A549 (cell line): ENCODE results near the gene CATSPERE. TPM values are rescaled to one million over a fixed set of nuclear protein-coding genes. Genes with fewer than 3 reads are reported as not detected.

Source experiments
- ATAC-seq, 2 experiments: fragments of 200-7000 bp in 1 of 2; fragments of >200 bp in 1 of 2; cut with Nextera tagmentation in 1 of 2; cut with Tn5 transposase in 1 of 2; 3 replicates each; pipeline versions ENCODE4 v1.8.0 to v1.9.1; 2018 to 2020; ENCODE audit warnings: mild to moderate bottlenecking in 1 of 2, moderate library complexity in 1 of 2
- CTCF ChIA-PET: fragments of 300-600 bp; sonication (Branson Sonifier 250); formaldehyde crosslinking; extraction: SDS; loops from one replicate; lab custom pipeline; 2021; ENCODE audit warnings: antibody characterized with exemption, inconsistent platforms; lab: Yijun Ruan, JAX
- POLR2A ChIA-PET: fragments of 350-600 bp; formaldehyde crosslinking; extraction: SDS; loops from one replicate; lab custom pipeline; 2021; ENCODE audit warnings: antibody characterized with exemption, inconsistent platforms; lab: Yijun Ruan, JAX
- DNase-seq, 2 experiments: peaks; one replicate each; pipeline versions ENCODE4 v3.0.0 to v3.0.0-alpha.2; 2011 to 2016; ENCODE audit warnings: low read depth in 1 of 2, low spot score in 1 of 2
- FAIRE-seq: peaks from 2 replicates; lab custom pipeline; 2011; peaks lifted over from hg19 to GRCh38; lab: Jason Lieb, UNC
- H3K27ac ChIP-seq, 2 experiments: fragments of >200 bp; sonication (Bioruptor Twin); formaldehyde crosslinking; 3 replicates each; pipeline ENCODE4 v1.5.1; 2016 to 2017
- H3K4me1 ChIP-seq: fragments of >200 bp; sonication (Bioruptor Twin); formaldehyde crosslinking; 3 replicates; pipeline ENCODE4 v1.6.1; 2016
- H3K4me2 ChIP-seq: fragments of >200 bp; sonication (Bioruptor Twin); formaldehyde crosslinking; 3 replicates; pipeline ENCODE4 v1.6.1; 2016
- H3K4me3 ChIP-seq: fragments of >200 bp; sonication (Bioruptor Twin); formaldehyde crosslinking; 3 replicates; pipeline ENCODE4 v1.5.1; 2016
- H3K9me3 ChIP-seq: fragments of >200 bp; sonication (Bioruptor Twin); formaldehyde crosslinking; 3 replicates; pipeline ENCODE4 v1.6.1; 2016
- BHLHE40 ChIP-seq: IDR thresholded peaks from 2 replicates; pipeline ENCODE4 v1.6.1; 2012; ENCODE audit warnings: low read depth, low read length, inconsistent platforms
- CBX2 ChIP-seq: fragments of 200-600 bp; sonication (generic); IDR thresholded peaks from 2 replicates; pipeline ENCODE4 v1.6.1; 2016; ENCODE audit warnings: low read depth, mild to moderate bottlenecking, borderline replicate concordance
- CBX8 ChIP-seq: fragments of 200-600 bp; sonication (generic); IDR thresholded peaks from 2 replicates; pipeline ENCODE4 v1.6.1; 2016
- EHF ChIP-seq: fragments of 250-450 bp; sonication (Bioruptor Pico); IDR thresholded peaks from 2 replicates; pipeline ENCODE4 v1.5.0; 2020; ENCODE audit warnings: mild to moderate bottlenecking
- EP300 ChIP-seq, 2 experiments: fragments of >200 bp; sonication (Bioruptor Twin); formaldehyde crosslinking; IDR thresholded peaks; 2 replicates in 1 of 2; 3 replicates in 1 of 2; pipeline ENCODE4 v1.6.1; 2016 to 2017
- ESRRA ChIP-seq: fragments of 150-350 bp; IDR thresholded peaks from 2 replicates; pipeline ENCODE4 v1.6.1; 2014; ENCODE audit warnings: mild to moderate bottlenecking, low read length, borderline replicate concordance
- FOSB ChIP-seq: fragments of 250-450 bp; sonication (Bioruptor Pico); IDR thresholded peaks from 2 replicates; pipeline ENCODE4 v1.5.0; 2020; ENCODE audit warnings: mild to moderate bottlenecking, moderate library complexity
- FOSL2 ChIP-seq, 2 experiments: fragments of 450-650 bp in 1 of 2; fragments of >200 bp in 1 of 2; sonication (Bioruptor Twin) in 1 of 2; formaldehyde crosslinking; IDR thresholded peaks; 2 replicates each; pipeline versions ENCODE4 v1.5.0 to v1.6.1; 2016 to 2020; ENCODE audit warnings: mild to moderate bottlenecking in 1 of 2, moderate library complexity in 1 of 2
- FOXS1 ChIP-seq: fragments of 250-450 bp; sonication (Bioruptor Pico); IDR thresholded peaks from 2 replicates; pipeline ENCODE4 v1.5.0; 2020; ENCODE audit warnings: mild to moderate bottlenecking, moderate library complexity
- HOXA7 ChIP-seq: fragments of 250-450 bp; sonication (Bioruptor Pico); IDR thresholded peaks from 2 replicates; pipeline ENCODE4 v1.5.0; 2020; ENCODE audit warnings: mild to moderate bottlenecking, moderate library complexity
- MAFK ChIP-seq: fragments of 450-650 bp; IDR thresholded peaks from 2 replicates; pipeline ENCODE4 v1.6.1; 2014; ENCODE audit not compliant: partially characterized antibody
- NPAS2 ChIP-seq: fragments of 250-450 bp; sonication (Bioruptor Pico); IDR thresholded peaks from 2 replicates; pipeline ENCODE4 v1.8.0; 2022; ENCODE audit warnings: mild to moderate bottlenecking, moderate library complexity, borderline replicate concordance
- PHF8 ChIP-seq: fragments of 200-600 bp; sonication (generic); IDR thresholded peaks from 2 replicates; pipeline ENCODE4 v1.6.1; 2016; ENCODE audit warnings: low read depth, mild to moderate bottlenecking, antibody characterized with exemption, moderate library complexity, borderline replicate concordance
- RAD21 ChIP-seq, 2 experiments: fragments of >200 bp in 1 of 2; sonication (Bioruptor Twin) in 1 of 2; formaldehyde crosslinking in 1 of 2; IDR thresholded peaks in 1 of 2; conservative IDR thresholded peaks in 1 of 2; 2 replicates in 1 of 2; 3 replicates in 1 of 2; pipeline ENCODE4 v1.6.1; 2012 to 2018; ENCODE audit warnings: inconsistent platforms in 1 of 2
- RARB ChIP-seq: fragments of 250-450 bp; sonication (Bioruptor Pico); IDR thresholded peaks from 2 replicates; pipeline ENCODE4 v1.8.0; 2021; ENCODE audit warnings: mild to moderate bottlenecking, moderate library complexity
- RCOR1 ChIP-seq: fragments of 150-350 bp; IDR thresholded peaks from 2 replicates; pipeline ENCODE4 v1.6.1; 2014; ENCODE audit warnings: antibody characterized with exemption, low read length, low read depth
- SREBF2 ChIP-seq: fragments of 450-650 bp; IDR thresholded peaks from 2 replicates; pipeline ENCODE4 v1.6.1; 2014; ENCODE audit warnings: mild to moderate bottlenecking, moderate library complexity
- TP53 ChIP-seq: fragments of 250-450 bp; sonication (Bioruptor Pico); IDR thresholded peaks from 2 replicates; pipeline ENCODE4 v1.5.0; 2021; ENCODE audit warnings: mild to moderate bottlenecking, moderate library complexity
- WGBS: methylation state at CpG from one replicate; pipeline ENCODE4 v1.1.6; 2017; ENCODE audit errors: missing lambda C conversion rate; 5-methylcytosine and 5-hydroxymethylcytosine counted together
- polyA plus RNA-seq, 4 experiments: library from polyadenylated mRNA; depleted of rRNA in 3 of 4; stranded (reverse); fragments of >200 nt; fragmentation: RNase III in 1 of 4; extraction: RNeasy Plus Mini Kit Qiagen cat#74134 plus additional on column Dnase treatment in 1 of 4; gene quantifications; 2 replicates in 3 of 4; 3 replicates in 1 of 4; pipeline ENCODE4 v1.2.3, GENCODE V29; 2011 to 2017
- TF ChIP-seq, protein P1 (sequence below): IDR thresholded peaks from 2 replicates; pipeline ENCODE4 v1.6.1; 2012
- TF ChIP-seq, protein P2 (sequence below): fragments of 250-450 bp; sonication (Bioruptor Pico); IDR thresholded peaks from 2 replicates; pipeline ENCODE4 v1.5.0; 2020; ENCODE audit warnings: low read depth, mild to moderate bottlenecking, moderate library complexity

The CATSPERE gene
- polyA plus RNA-seq, 2 of the 4 experiments (the other 2 are of a cell fraction) = 0.25 to 0.43 TPM

DNA sequence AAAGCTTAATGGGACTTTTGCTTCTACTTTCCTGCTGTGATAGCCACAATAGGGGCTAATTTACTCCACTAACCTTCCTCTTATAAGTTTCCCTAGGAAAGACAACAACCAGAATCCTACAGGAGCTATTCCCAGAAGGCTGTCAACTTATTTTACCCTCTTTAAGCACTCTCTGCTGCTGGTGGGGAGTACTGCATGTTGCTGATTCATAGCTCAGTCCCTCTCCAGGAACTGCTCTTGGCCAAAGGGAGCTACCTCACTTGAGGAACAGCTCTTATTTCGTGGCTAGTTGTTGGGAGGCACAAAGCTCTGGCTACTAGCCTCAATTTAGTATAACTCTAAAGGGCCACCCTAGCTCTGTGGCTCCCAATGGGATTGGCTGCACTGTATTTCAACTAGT lies 46.5 kb upstream of the CATSPERE start:
- peak in 1 of 2 experiments; percentile 28 for DNase-seq
- WGBS = 82% methylated on average over 1 of the region's 1 CpG
- ATAC-seq = peak; percentile 64 to 76; a peak in 4 of 6 replicates
- H3K4me3 ChIP-seq = no peak overlapping the region
- TF ChIP-seq EP300 (IDR thresholded peaks at IDR 0.05) (no peak), RAD21 (conservative IDR thresholded peaks at IDR 0.05 in 1 of 2, IDR thresholded peaks at IDR 0.05 in 1 of 2) (peak in 1 of 2 experiments; percentile 31; a peak in 2 of 5 replicates)
- H3K27ac ChIP-seq = no peak overlapping the region
- CTCF ChIA-PET = interaction anchor here (1.4 to 1.7 kb wide), 3 partner anchors 21 to 141 kb away, joined by 3 to 6 read pairs (median 5); no protein-coding TSS in a partner anchor
- FAIRE-seq = no peak
- POLR2A ChIA-PET = no interaction called here
- peaks cover 12% of the 10 kb centered on the region; the same call in 2 of the 3 replicates for H3K4me1 ChIP-seq
- no peak overlapping the region for H3K4me2 ChIP-seq
- H3K9me3 ChIP-seq = no peaks in the 10 kb centered on the region

DNA sequence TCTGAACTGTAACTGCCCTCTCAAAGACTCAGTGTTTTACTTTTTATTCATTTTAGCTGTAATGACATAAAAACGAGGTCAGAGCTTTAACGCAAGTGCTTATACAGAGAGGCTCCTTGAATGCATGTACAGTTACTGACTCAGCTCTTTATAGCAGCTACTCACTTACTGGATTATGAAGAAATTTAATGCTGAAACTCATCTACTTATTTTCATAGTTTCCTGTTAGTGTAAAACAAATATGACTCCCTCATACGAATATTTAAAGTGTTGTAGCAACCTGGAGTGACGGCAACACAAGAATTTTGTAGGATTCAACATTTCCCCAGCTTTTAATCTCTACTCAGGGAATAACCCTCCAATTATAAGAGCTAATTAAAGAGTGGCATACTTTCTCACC lies 42.0 kb upstream of the CATSPERE start:
- H3K9me3 ChIP-seq = no peaks in the 10 kb centered on the region
- WGBS = 86% methylated on average over 4 of the region's 4 CpGs
- FAIRE-seq (no peak), DNase-seq (no peak), ATAC-seq (no peak)
- no peak overlapping the region for H3K4me3 ChIP-seq
- CTCF ChIA-PET = interaction anchor here (1.9 kb wide), 1 partner anchor 14 kb away, joined by 4 read pairs; no protein-coding TSS in a partner anchor
- H3K27ac ChIP-seq = no peak overlapping the region
- TF ChIP-seq MAFK = peak; percentile 47
- TF ChIP-seq, protein P1, sequence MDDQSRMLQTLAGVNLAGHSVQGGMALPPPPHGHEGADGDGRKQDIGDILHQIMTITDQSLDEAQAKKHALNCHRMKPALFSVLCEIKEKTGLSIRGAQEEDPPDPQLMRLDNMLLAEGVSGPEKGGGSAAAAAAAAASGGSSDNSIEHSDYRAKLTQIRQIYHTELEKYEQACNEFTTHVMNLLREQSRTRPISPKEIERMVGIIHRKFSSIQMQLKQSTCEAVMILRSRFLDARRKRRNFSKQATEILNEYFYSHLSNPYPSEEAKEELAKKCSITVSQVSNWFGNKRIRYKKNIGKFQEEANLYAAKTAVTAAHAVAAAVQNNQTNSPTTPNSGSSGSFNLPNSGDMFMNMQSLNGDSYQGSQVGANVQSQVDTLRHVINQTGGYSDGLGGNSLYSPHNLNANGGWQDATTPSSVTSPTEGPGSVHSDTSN = no peak
- TF ChIP-seq FOXS1 (CRISPR knock-in tag) = no peak
- H3K4me1 ChIP-seq = no peaks in the 10 kb centered on the region
- H3K4me2 ChIP-seq = no peak overlapping the region
- POLR2A ChIA-PET = no interaction called here

DNA sequence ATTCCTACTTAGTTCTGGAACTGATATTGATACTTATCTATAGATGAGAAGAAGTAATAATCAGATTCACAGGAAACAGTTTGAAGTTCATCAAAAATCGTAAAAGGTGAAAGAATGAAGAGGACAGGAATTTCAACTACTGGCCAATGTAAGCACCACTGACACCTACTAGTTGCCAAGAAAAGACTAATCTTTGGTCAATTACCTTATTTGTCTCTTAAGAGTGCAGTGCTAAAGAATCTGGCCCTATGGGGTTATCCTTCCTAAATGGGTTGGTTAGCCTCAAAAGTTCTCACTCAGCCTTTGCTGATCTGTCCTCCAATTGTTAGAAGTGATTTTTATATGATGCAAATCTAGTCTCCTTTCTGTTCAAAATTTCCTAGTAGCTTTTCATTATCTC lies 38.9 kb upstream of the CATSPERE start:
- Histone ChIP-seq H3K4me1 (no peaks in the 10 kb centered on the region), H3K27ac (no peak overlapping the region), H3K4me2 (no peak overlapping the region), H3K9me3 (no peaks in the 10 kb centered on the region), H3K4me3 (no peak overlapping the region)
- DNase-seq = no peak
- no peak for ATAC-seq
- POLR2A ChIA-PET = no interaction called here
- CTCF ChIA-PET = no interaction called here
- peak; percentile 36 for FAIRE-seq
- TF ChIP-seq PHF8 (no peak), RCOR1 (no peak), FOSL2 (IDR thresholded peaks at IDR 0.05) (no peak), FOSL2 (CRISPR knock-in tag; IDR thresholded peaks at IDR 0.05) (no peak), MAFK (no peak), CBX8 (no peak), CBX2 (no peak), BHLHE40 (no peak), NPAS2 (CRISPR knock-in tag) (no peak), ESRRA (no peak), FOSB (CRISPR knock-in tag) (no peak), HOXA7 (CRISPR knock-in tag) (no peak), SREBF2 (no peak), TP53 (CRISPR knock-in tag) (no peak), EHF (CRISPR knock-in tag) (no peak), RARB (CRISPR knock-in tag) (no peak)
- TF ChIP-seq, protein P2, sequence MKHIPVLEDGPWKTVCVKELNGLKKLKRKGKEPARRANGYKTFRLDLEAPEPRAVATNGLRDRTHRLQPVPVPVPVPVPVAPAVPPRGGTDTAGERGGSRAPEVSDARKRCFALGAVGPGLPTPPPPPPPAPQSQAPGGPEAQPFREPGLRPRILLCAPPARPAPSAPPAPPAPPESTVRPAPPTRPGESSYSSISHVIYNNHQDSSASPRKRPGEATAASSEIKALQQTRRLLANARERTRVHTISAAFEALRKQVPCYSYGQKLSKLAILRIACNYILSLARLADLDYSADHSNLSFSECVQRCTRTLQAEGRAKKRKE (CRISPR knock-in tag) = no peak
- 85% methylated on average over 1 of the region's 1 CpG for WGBS
